HUES6 (cell line): ENCODE data around the gene PET100.

Experiments used
- H3K27ac ChIP-seq: 2 replicates; pipeline ENCODE4 v1.7.0; 2013; ENCODE audit warnings: low read depth, mild to moderate bottlenecking, low read length, inconsistent platforms
- H3K27me3 ChIP-seq: 2 replicates; pipeline ENCODE4 v1.6.1; 2013; ENCODE audit warnings: low read length; ENCODE audit not compliant: control insufficient read depth, insufficient read depth
- H3K36me3 ChIP-seq: 2 replicates; pipeline ENCODE4 v1.6.1; 2013; ENCODE audit warnings: low read length; ENCODE audit not compliant: control insufficient read depth, insufficient read depth
- H3K4me1 ChIP-seq: 2 replicates; pipeline ENCODE4 v1.6.1; 2013; ENCODE audit warnings: low read length; ENCODE audit not compliant: control insufficient read depth, insufficient read depth
- H3K4me3 ChIP-seq: 2 replicates; pipeline ENCODE4 v1.5.1; 2013; ENCODE audit warnings: low read depth, low read length
- H3K9ac ChIP-seq: one replicate; pipeline ENCODE4 v1.6.1; 2013; ENCODE audit warnings: mild to moderate bottlenecking, low read length
- H3K9me3 ChIP-seq: 2 replicates; pipeline ENCODE4 v1.6.1; 2013; ENCODE audit warnings: low read depth, low read length; ENCODE audit not compliant: control insufficient read depth, insufficient read depth

Gene PET100

GRCh38 chr19:7661744-7662538 lies 32.3 kb downstream of the PET100 start:
- no peak overlapping the region for H3K9ac ChIP-seq
- H3K9me3 ChIP-seq = no peaks in the 10 kb centered on the region
- peaks cover 29% of the 10 kb centered on the region; the same call in 1 of the 2 replicates for H3K27me3 ChIP-seq
- no peaks in the 10 kb centered on the region for H3K4me1 ChIP-seq
- H3K27ac ChIP-seq = no peak overlapping the region
- no peak overlapping the region for H3K4me3 ChIP-seq
- H3K36me3 ChIP-seq = no peaks in the 10 kb centered on the region

GRCh38 chr19:7662657-7663056 lies 33.1 kb downstream of the PET100 start:
- no peaks in the 10 kb centered on the region for H3K36me3 ChIP-seq
- no peaks in the 10 kb centered on the region for H3K4me1 ChIP-seq
- H3K9ac ChIP-seq = no peak overlapping the region
- H3K4me3 ChIP-seq = no peak overlapping the region
- H3K27me3 ChIP-seq = peaks cover 31% of the 10 kb centered on the region; the same call in 1 of the 2 replicates
- H3K9me3 ChIP-seq = no peaks in the 10 kb centered on the region
- H3K27ac ChIP-seq = no peak overlapping the region

GRCh38 chr19:7663706-7664105 lies 34.1 kb downstream of the PET100 start:
- Histone ChIP-seq H3K36me3 (no peaks in the 10 kb centered on the region), H3K27ac (no peak overlapping the region), H3K4me3 (no peak overlapping the region), H3K4me1 (no peaks in the 10 kb centered on the region), H3K9ac (no peak overlapping the region), H3K9me3 (no peaks in the 10 kb centered on the region), H3K27me3 (peaks cover 32% of the 10 kb centered on the region)

GRCh38 chr19:7665076-7665475 lies 35.5 kb downstream of the PET100 start:
- no peaks in the 10 kb centered on the region for H3K9me3 ChIP-seq
- H3K4me1 ChIP-seq = peaks cover 3% of the 10 kb centered on the region; the same call in 1 of the 2 replicates
- H3K36me3 ChIP-seq = no peaks in the 10 kb centered on the region
- H3K9ac ChIP-seq = no peak overlapping the region
- no peak overlapping the region for H3K27ac ChIP-seq
- H3K27me3 ChIP-seq = peaks cover 43% of the 10 kb centered on the region
- H3K4me3 ChIP-seq = no peak overlapping the region

GRCh38 chr19:7668842-7669241 lies 39.2 kb downstream of the PET100 start, which contains the start of gene RETN:
RETN (plus strand) TSS chr19:7669049; CDS start chr19:7669327, 278 bp downstream.
- Histone ChIP-seq H3K4me1 (peaks cover 7% of the 10 kb centered on the region; the same call in 1 of the 2 replicates), H3K36me3 (no peaks in the 10 kb centered on the region), H3K27ac (no peak within 1 kb of the TSS), H3K27me3 (peaks cover 70% of the 10 kb centered on the region), H3K9me3 (no peaks in the 10 kb centered on the region), H3K4me3 (peak within 1 kb of the TSS; percentile 39), H3K9ac (no peak within 1 kb of the TSS)

GRCh38 chr19:7669641-7670040 lies 40.0 kb downstream of the PET100 start:
- H3K27me3 ChIP-seq = peaks cover 75% of the 10 kb centered on the region
- H3K9me3 ChIP-seq = no peaks in the 10 kb centered on the region

GRCh38 chr19:7670150-7670783 lies 40.7 kb downstream of the PET100 start:
- Histone ChIP-seq H3K36me3 (no peaks in the 10 kb centered on the region), H3K9ac (no peak overlapping the region), H3K4me1 (peaks cover 7% of the 10 kb centered on the region; the same call in 1 of the 2 replicates), H3K27ac (no peak overlapping the region), H3K27me3 (peaks cover 75% of the 10 kb centered on the region), H3K4me3 (peak overlapping the region; percentile 55), H3K9me3 (no peaks in the 10 kb centered on the region)

More at GRCh38 chr19:7669641-7670040, 40.0 kb downstream of the PET100 start:
- Histone ChIP-seq H3K4me3 (peak overlapping the region; percentile 39), H3K27ac (no peak overlapping the region), H3K36me3 (no peaks in the 10 kb centered on the region), H3K9ac (no peak overlapping the region), H3K4me1 (peaks cover 7% of the 10 kb centered on the region; the same call in 1 of the 2 replicates)

GRCh38 chr19:7670790-7671189 lies 41.2 kb downstream of the PET100 start:
- peaks cover 7% of the 10 kb centered on the region; the same call in 1 of the 2 replicates for H3K4me1 ChIP-seq
- no peak overlapping the region for H3K9ac ChIP-seq
- peaks cover 76% of the 10 kb centered on the region for H3K27me3 ChIP-seq
- H3K9me3 ChIP-seq = no peaks in the 10 kb centered on the region
- peak overlapping the region; percentile 55 for H3K4me3 ChIP-seq
- no peaks in the 10 kb centered on the region for H3K36me3 ChIP-seq
- H3K27ac ChIP-seq = no peak overlapping the region

- Histone ChIP-seq H3K4me3 (no peak overlapping the region), H3K27ac (no peak overlapping the region), H3K9ac (no peak overlapping the region), H3K4me1 (peaks cover 8% of the 10 kb centered on the region; the same call in 1 of the 2 replicates), H3K36me3 (no peaks in the 10 kb centered on the region), H3K27me3 (peaks cover 87% of the 10 kb centered on the region), H3K9me3 (no peaks in the 10 kb centered on the region)
Observed at GRCh38 chr19:7672522-7672921, 42.9 kb downstream of the PET100 start.

GRCh38 chr19:7674010-7675005 lies 44.7 kb downstream of the PET100 start:
- peaks cover 88% of the 10 kb centered on the region for H3K27me3 ChIP-seq
- peaks cover 11% of the 10 kb centered on the region; the same call in 1 of the 2 replicates for H3K4me1 ChIP-seq
- H3K9ac ChIP-seq = no peak overlapping the region
- H3K36me3 ChIP-seq = no peaks in the 10 kb centered on the region
- H3K9me3 ChIP-seq = no peaks in the 10 kb centered on the region
- no peak overlapping the region for H3K27ac ChIP-seq
- no peak overlapping the region for H3K4me3 ChIP-seq
